GM19467 (cell line): ENCODE measurements around the gene RETNLB.

Experiments used
- ATAC-seq: cut with Tn5 transposase; IDR thresholded peaks from one replicate; pipeline ENCODE4 v1.9.1; 2021; ENCODE audit warnings: mild to moderate bottlenecking, moderate library complexity; ENCODE audit not compliant: unreplicated experiment

RETNLB gene, protein sequence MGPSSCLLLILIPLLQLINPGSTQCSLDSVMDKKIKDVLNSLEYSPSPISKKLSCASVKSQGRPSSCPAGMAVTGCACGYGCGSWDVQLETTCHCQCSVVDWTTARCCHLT

DNA sequence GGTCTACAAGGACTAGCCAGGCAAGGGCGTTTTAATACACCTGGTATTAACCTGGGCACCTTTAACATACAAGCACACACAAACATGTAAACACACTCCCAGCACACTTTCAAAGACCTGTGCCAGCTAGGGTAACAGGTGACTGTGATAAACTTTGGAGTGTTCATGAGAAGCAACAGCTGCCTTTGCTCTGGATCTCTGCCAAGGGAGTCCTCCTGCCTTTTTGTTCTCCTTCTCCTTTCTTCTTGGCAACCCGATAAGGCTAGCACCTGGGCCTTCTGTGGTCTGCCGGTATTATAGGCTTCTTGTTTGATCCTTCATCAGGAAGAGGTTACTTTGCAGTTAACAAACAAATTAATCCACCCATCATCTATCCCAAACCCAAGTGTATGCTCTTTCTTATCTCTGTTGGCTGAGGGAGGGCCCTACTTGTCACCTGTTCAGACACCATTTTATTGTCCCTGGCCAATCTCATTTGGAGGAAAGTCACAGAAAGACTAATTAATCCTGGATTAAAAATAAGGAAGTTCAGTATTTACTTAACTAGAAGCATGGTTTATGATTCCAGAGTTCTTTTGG lies at the start of gene RETNLB:
Gene RETNLB, minus strand, starts transcription at position 7 of the 579 bp plus-strand sequence. CDS start 225 bp downstream, outside the sequence.
- no peak for ATAC-seq

- no peak for ATAC-seq
Measured at GRCh38 chr3:108806316-108806715, 49.1 kb upstream of the RETNLB start.

DNA sequence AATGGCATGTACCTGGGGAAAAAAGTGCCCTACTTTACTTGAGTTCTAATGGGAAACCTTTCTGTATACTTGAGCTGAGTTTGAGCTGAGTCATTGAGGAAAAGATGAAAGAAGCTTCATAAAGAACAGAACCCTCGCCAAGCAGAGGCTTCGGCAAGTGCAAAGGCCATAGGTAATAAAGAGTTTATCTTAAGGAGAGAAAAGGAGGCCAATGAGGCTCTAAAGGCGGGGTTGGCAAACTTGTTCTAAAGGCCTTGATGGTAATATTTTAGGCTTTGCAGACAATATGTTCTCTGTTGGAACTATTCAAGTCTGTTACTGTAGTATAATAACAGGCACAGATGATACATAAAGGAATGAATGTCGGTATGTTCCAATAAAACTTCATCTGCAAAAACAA lies 47.8 kb upstream of the RETNLB start:
- ATAC-seq = no peak

GRCh38 chr3:108804437-108804836 lies 47.2 kb upstream of the RETNLB start:
- ATAC-seq = no peak

- no peak for ATAC-seq
Measured at GRCh38 chr3:108791473-108791872, 34.3 kb upstream of the RETNLB start.

DNA sequence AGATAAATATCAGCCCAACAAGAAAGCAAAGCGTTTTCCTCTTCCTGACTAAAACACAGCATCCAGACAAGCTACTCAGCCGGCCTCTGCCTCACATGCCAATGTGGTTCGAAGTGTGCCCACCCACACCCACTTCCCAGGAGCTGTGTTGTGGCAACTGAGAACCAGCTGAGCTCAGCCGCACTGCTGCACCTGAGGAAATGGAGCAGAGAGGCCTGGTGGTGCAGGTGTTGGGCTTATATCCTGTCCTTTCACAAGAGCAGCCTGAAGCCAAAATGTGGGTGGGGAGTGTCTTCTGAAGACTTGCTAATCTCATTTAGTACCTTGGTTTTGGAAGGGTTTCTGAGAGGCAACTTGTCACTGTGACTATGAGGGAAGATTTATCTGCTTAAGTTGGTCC lies 23.0 kb upstream of the RETNLB start:
- ATAC-seq = no peak

DNA sequence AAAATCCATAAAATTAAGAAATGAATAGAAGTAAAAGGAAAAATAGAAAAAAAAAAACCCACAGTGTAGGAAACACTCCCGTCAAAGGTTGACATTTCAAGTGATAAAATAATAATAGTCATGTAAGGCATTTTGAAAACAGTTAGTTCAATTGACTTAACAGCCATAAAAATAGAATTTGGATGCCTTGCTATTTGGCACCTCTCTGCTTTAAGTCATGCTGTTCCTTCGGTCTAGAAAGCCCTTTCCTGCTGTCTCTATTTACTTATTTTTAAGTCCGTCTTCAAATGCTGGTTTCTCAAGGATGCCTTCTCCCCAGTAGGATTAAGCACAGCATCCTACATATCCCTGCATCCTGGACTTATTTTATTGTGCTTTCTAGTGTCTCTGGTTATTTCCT lies 22.3 kb upstream of the RETNLB start:
- no peak for ATAC-seq

DNA sequence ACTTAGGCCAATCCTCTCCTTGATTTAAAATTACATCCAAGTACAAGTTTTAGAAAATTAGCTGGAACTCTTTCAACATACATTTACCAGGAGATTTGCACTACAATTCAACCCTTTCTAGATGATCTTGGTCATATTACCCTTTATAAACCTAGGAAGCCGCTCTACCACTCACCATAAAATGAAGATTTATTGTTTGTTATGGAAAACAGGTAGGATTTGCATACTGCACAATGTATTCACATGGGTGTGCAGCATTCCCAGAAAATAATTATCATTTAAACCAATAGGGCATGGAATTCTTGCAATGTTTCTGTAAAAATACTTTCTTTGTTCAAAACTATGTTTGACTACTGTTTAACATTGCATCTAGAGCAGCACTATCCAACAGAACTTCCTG lies 18.4 kb upstream of the RETNLB start:
- ATAC-seq = no peak

DNA sequence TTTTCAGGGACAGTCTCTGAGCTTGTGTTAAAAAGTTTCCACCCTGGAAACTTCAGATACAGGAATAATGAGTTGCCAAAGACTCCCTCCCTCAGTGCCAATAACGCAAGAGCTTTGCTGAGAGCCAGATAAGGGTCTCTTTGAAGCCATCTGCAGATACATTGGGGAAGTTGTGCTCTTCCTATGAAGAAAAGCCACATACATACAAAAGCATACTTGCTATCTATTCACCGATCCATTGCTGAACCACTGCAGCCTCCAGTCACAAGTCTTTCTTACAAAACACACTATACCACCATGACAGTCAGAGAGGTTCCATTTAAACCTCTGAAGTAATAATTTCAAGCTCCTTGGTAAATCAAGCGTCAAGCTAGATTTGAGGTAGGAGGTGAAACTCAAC lies 10.0 kb upstream of the RETNLB start:
- ATAC-seq = no peak

DNA sequence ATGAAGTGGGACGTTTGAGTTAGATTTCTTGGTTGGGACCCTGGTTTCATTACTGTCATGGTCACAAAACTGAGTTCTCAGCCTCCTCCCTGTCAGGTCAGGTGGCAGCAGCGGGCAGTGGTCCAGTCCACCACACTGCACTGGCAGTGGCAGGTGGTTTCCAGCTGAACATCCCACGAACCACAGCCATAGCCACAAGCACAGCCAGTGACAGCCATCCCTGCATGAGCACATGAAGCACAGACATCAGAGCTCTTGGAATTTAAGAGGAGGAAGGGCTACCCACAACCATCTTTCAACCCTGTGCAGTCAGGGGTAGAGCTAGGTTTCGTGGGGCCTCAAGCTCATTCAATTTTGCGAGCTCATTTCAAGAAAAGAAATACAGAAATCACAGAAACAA lies 1.5 kb downstream of the RETNLB start:
- ATAC-seq = no peak

- ATAC-seq = no peak
Measured at GRCh38 chr3:108744762-108745161, 12.4 kb downstream of the RETNLB start.

DNA sequence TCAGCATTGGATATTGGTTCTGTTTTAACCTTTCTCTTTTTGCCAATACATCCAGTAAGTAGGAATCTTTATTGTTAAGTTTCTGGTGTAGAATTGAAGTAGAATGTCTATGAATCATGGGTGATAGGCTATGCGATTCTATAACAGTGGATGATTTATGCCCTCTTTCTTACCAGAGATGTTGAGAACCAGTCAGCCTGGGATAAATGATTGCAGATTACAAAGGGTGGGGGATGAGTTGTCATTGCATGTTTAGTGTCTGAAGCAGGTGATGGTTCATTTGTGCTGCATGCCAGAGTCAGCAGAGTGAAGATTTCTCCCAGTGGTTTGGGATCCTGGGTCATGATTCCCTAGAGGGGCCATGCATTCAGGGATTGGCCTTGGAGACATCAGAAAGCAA lies 14.3 kb downstream of the RETNLB start:
- ATAC-seq = no peak

- ATAC-seq = no peak
Measured at GRCh38 chr3:108736821-108737220, 20.4 kb downstream of the RETNLB start.

GRCh38 chr3:108728934-108729333 lies 28.3 kb downstream of the RETNLB start:
- no peak for ATAC-seq

- no peak for ATAC-seq
Measured at GRCh38 chr3:108728105-108728504, 29.1 kb downstream of the RETNLB start.

GRCh38 chr3:108724101-108724500 lies 33.1 kb downstream of the RETNLB start:
- ATAC-seq = no peak

DNA sequence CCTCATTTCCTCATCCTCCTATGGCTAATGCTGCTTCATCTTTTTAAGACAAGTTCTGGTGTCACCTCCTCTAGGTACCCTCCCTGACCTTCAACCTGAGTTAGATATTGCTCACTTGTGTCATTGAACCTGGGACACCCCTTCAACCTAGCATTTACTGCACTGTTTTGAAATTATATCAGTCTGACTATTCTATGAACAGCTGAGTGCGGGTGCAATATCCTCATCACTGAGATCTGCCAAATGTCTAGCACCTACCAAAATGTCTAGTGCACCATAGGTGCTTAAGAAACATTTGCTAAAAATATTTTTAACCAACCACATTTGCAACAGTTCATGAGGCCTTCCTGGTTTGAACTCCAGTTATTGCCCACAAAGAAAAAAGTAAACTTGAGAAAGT lies 34.5 kb downstream of the RETNLB start:
- no peak for ATAC-seq

DNA sequence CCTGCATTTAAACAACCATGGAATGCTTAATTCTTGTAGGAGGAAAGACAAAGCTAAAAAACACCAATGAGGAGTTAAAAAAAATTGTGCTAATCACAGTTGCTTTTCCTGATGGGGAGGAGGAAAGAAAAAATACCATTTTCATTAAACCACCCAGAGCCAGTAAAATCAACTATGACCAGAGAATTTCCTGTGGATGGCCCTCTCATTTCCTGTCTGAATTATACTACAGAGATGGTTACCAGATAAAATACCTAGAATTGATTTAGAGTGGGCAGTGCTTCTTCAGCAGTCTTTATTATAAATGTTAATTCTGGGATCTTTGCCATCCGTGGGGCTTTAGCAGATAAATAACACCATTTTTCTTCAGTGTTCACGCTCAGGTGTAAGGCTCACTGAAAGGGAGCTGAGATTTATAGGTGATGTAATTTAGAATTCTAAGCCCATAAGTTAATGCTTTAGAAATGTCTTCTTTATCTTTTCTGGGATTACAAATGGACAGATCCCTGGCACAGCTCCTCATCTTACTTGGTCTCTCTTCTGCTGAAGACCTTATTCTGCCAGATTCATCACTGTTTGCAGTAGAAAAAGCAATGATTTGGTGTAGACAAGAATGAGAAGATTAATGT lies 37.9 kb downstream of the RETNLB start:
- ATAC-seq = no peak

GRCh38 chr3:108718454-108718853 lies 38.8 kb downstream of the RETNLB start:
- ATAC-seq = no peak

DNA sequence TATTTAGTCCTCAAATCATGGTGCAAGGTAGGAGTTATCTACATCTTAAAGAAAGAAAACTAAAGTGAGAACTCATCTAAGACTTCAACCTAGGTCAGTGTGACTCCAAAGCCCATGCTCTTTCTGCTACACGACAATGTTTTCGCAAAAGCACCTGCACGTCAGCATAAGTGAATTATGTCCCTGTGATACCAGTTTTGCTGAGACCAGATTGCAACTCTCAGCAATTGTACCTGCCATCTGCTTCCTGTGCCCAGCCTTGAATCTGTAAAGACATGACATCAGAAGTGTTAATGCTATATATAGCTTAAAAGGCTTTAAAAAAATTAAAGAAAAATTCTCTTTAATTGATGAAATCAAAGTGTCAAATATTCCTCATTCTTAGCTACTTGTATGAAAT lies 43.4 kb downstream of the RETNLB start:
- ATAC-seq = no peak

- ATAC-seq = no peak
Measured at GRCh38 chr3:108713009-108713516, 44.1 kb downstream of the RETNLB start.
